ENCODE data around the gene HCFC1R1.

Gene HCFC1R1

GRCh38 chr16:3032624-3033023, 8.9 kb upstream of the HCFC1R1 start:
- FAIRE-seq: no peak

- FAIRE-seq: no peak
Measured at GRCh38 chr16:3030222-3031212, 6.8 kb upstream of the HCFC1R1 start.

- no peak for FAIRE-seq
Measured at GRCh38 chr16:3029491-3030221, 5.9 kb upstream of the HCFC1R1 start.

- FAIRE-seq: no peak
Measured at GRCh38 chr16:3028716-3029319, 5.1 kb upstream of the HCFC1R1 start.

- FAIRE-seq: no peak
Measured at GRCh38 chr16:3027983-3028715, 4.4 kb upstream of the HCFC1R1 start.

GRCh38 chr16:3027489-3027795, 3.7 kb upstream of the HCFC1R1 start:
- FAIRE-seq: no peak

- FAIRE-seq: no peak
Measured at GRCh38 chr16:3026609-3027488, 3.1 kb upstream of the HCFC1R1 start.

GRCh38 chr16:3026003-3026378, 2.2 kb upstream of the HCFC1R1 start:
- FAIRE-seq: no peak

GRCh38 chr16:3025032-3026002, 1.6 kb upstream of the HCFC1R1 start:
- no peak for FAIRE-seq

- peak; percentile 9 for FAIRE-seq
Measured at GRCh38 chr16:3023415-3023668, 400 bp downstream of the HCFC1R1 start.

- FAIRE-seq: no peak
Measured at GRCh38 chr16:3022684-3023414, 893 bp downstream of the HCFC1R1 start.

GRCh38 chr16:3022208-3022683, 1.5 kb downstream of the HCFC1R1 start:
- FAIRE-seq: peak; percentile 71

- FAIRE-seq: peak; percentile 85
Measured at GRCh38 chr16:3021449-3022207, 2.1 kb downstream of the HCFC1R1 start.

- FAIRE-seq: no peak
Measured at GRCh38 chr16:3020604-3021448, 2.9 kb downstream of the HCFC1R1 start.

GRCh38 chr16:3020247-3020603, 3.5 kb downstream of the HCFC1R1 start, which contains the start of gene TNFRSF12A:
Gene TNFRSF12A, plus strand, starts transcription at chr16:3020368. Its CDS starts 30 bp downstream, at chr16:3020398.
- no peak for FAIRE-seq

- no peak for FAIRE-seq
Measured at GRCh38 chr16:3019594-3020246, 4.0 kb downstream of the HCFC1R1 start.

GRCh38 chr16:3017794-3018506, 5.8 kb downstream of the HCFC1R1 start, which contains the start of gene CLDN6:
Gene CLDN6, minus strand, starts transcription at chr16:3018183. Its CDS starts 2,162 bp downstream, at chr16:3016021.
- no peak for FAIRE-seq
